CD4-positive, alpha-beta T cell treated with Interleukin-2 at 100 ng/mL for 4 hours (primary cell): ENCODE measurements around the gene SYNPO2.
A peak's percentile ranks its signal among the peaks of the same experiment; 100 is the strongest.
"Not testable (repeated sequence)": the region's sequence is repeated elsewhere in the genome, so short reads cannot be mapped to it uniquely, and the experiment has no call there.

ENCODE experiments used
- DNase-seq: peaks from one replicate; pipeline ENCODE4 v3.0.0-alpha.2; 2020; ENCODE audit warnings: low spot score

Gene SYNPO2

GRCh38 chr4:118974758-118975157 lies 86.1 kb downstream of the SYNPO2 start:
- no peak for DNase-seq

- no peak for DNase-seq
Measured at GRCh38 chr4:118975449-118976192, 87.0 kb downstream of the SYNPO2 start.

GRCh38 chr4:118976193-118976560 lies 87.5 kb downstream of the SYNPO2 start:
- DNase-seq: not testable (repeated sequence)

GRCh38 chr4:118977100-118977499 lies 88.4 kb downstream of the SYNPO2 start:
- DNase-seq: not testable (repeated sequence)

- DNase-seq: no peak
Measured at GRCh38 chr4:118979712-118980111, 91.1 kb downstream of the SYNPO2 start.

- no peak for DNase-seq
Measured at GRCh38 chr4:118981171-118981838, 92.7 kb downstream of the SYNPO2 start.

- DNase-seq: peak; percentile 60
Measured at GRCh38 chr4:118981839-118982381, 93.3 kb downstream of the SYNPO2 start.

GRCh38 chr4:118983293-118983692 lies 94.6 kb downstream of the SYNPO2 start:
- no peak for DNase-seq

- no peak for DNase-seq
Measured at GRCh38 chr4:118983831-118984230, 95.2 kb downstream of the SYNPO2 start.

GRCh38 chr4:118985170-118986000 lies 96.7 kb downstream of the SYNPO2 start:
- no peak for DNase-seq

- DNase-seq: no peak
Measured at GRCh38 chr4:118987959-118988634, 99.4 kb downstream of the SYNPO2 start.

GRCh38 chr4:118988635-118988972 lies 100.0 kb downstream of the SYNPO2 start:
- no peak for DNase-seq

GRCh38 chr4:118989098-118990080 lies 100.7 kb downstream of the SYNPO2 start:
- no peak for DNase-seq

- DNase-seq: no peak
Measured at GRCh38 chr4:118991686-118992085, 103.0 kb downstream of the SYNPO2 start.

GRCh38 chr4:118992149-118992548 lies 103.5 kb downstream of the SYNPO2 start:
- DNase-seq: no peak

GRCh38 chr4:118993333-118993732 lies 104.7 kb downstream of the SYNPO2 start:
- no peak for DNase-seq

- no peak for DNase-seq
Measured at GRCh38 chr4:118994030-118994429, 105.4 kb downstream of the SYNPO2 start.

GRCh38 chr4:118995693-118996391 lies 107.2 kb downstream of the SYNPO2 start:
- DNase-seq: no peak

- DNase-seq: no peak
Measured at GRCh38 chr4:118997601-118998000, 108.9 kb downstream of the SYNPO2 start.

- DNase-seq: no peak
Measured at GRCh38 chr4:118999919-119000318, 111.3 kb downstream of the SYNPO2 start.
